SJSA1 (cell line): ENCODE results near the gene BMPR1B. TPM values are rescaled to one million over a fixed set of nuclear protein-coding genes. Genes with fewer than 3 reads are reported as not detected.
"Not testable (repeated sequence)": the region's sequence is repeated elsewhere in the genome, so short reads cannot be mapped to it uniquely, and the experiment has no call there.

ENCODE experiments used
- DNase-seq, 2 experiments: peaks; one replicate each; pipeline ENCODE4 v3.0.0-alpha.2; 2015 to 2020; ENCODE audit warnings: low spot score in 2 of 2, low read depth in 1 of 2
- H3K27ac ChIP-seq: fragments of 250-450 bp; sonication (Bioruptor Pico); 2 replicates; pipeline ENCODE4 v1.5.1; 2020; ENCODE audit warnings: mild to moderate bottlenecking, moderate library complexity
- H3K27me3 ChIP-seq: fragments of 250-450 bp; sonication (Bioruptor Pico); replicated peaks from 2 replicates; pipeline ENCODE4 v1.5.1; 2020; ENCODE audit warnings: mild to moderate bottlenecking, moderate library complexity
- H3K36me3 ChIP-seq: fragments of 250-450 bp; sonication (Bioruptor Pico); 2 replicates; pipeline ENCODE4 v1.5.1; 2020; ENCODE audit warnings: mild to moderate bottlenecking
- H3K4me1 ChIP-seq: fragments of 250-450 bp; sonication (Bioruptor Pico); replicated peaks from 2 replicates; pipeline ENCODE4 v1.6.1; 2021; ENCODE audit warnings: mild to moderate bottlenecking
- H3K4me3 ChIP-seq: fragments of 250-450 bp; sonication (Bioruptor Pico); 2 replicates; pipeline ENCODE4 v1.5.1; 2020; ENCODE audit warnings: mild to moderate bottlenecking
- H3K9me3 ChIP-seq: fragments of 250-450 bp; sonication (Bioruptor Pico); replicated peaks from 2 replicates; pipeline ENCODE4 v1.5.1; 2020; ENCODE audit warnings: mild to moderate bottlenecking
- total RNA-seq: library from RNA; depleted of rRNA; stranded (reverse); fragments of >200 nt; shearing (Covaris generic); gene quantifications from 2 replicates; pipeline ENCODE4 v1.2.3, GENCODE V29; 2014

The BMPR1B gene
- total RNA-seq, 1 experiment from 2014 or later = 0.03 TPM

DNA sequence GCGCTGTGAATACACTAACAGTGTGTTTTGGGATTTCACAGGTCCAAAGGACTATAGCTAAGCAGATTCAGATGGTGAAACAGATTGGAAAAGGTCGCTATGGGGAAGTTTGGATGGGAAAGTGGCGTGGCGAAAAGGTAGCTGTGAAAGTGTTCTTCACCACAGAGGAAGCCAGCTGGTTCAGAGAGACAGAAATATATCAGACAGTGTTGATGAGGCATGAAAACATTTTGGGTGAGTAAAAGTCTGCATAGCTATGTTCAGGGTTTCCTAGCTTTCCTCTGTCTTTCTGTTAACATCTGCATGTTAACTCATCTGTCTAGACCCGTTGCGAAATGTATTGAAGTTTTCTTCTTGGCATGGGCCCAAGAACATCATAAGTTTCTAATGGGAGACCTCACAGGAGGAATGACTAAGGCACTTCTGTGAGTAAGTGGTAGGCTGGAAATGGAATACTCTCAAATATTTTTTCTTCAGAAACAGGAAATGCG is 372.1 kb downstream of the BMPR1B start:
- Histone ChIP-seq H3K27ac (peak overlapping the region; percentile 67), H3K9me3 (no peaks in the 10 kb centered on the region), H3K4me1 (peaks cover 19% of the 10 kb centered on the region), H3K36me3 (no peaks in the 10 kb centered on the region), H3K27me3 (no peaks in the 10 kb centered on the region), H3K4me3 (peak overlapping the region; percentile 15)
- DNase-seq = peak; percentile 78 to 93

DNA sequence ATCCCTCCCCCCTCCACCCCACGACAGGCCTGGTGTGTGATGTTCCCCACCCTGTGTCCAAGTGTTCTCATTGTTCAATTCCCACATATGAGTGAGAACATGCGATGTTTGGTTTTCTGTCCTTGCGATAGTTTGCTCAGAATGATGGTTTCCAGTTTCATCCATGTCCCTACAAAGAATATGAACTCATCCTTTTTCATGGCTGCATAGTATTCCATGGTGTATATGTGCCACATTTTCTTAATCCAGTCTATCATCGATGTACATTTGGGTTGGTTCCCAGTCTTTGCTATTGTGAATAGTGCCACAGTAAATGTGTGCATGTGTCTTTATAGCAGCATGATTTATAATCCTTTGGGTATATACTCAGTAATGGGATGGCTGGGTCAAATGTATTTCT is 376.3 kb downstream of the BMPR1B start:
- H3K36me3 ChIP-seq, H3K27ac ChIP-seq, H3K27me3 ChIP-seq, H3K9me3 ChIP-seq, DNase-seq, H3K4me3 ChIP-seq: not testable (repeated sequence)
- peaks cover 14% of the 10 kb centered on the region for H3K4me1 ChIP-seq

DNA sequence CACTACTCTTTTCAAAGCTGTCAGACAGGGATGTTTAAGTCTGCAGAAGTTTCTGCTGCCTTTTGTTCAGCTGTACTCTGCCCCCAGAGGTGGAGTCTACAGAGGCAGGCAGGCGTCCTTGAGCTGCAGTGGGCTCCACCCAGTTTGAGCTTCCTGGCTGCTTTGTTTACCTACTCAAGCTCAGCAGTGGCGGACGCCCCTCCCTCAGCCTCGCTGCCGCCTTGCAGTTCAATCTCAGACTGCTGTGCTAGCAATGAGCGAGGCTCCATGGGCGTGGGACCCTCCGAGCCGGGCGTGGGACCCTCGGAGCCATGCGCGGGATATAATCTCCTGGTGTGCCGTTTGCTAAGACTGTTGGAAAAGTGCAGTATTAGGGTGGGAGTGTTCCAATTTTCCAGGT is 381.7 kb downstream of the BMPR1B start:
- H3K27me3 ChIP-seq, H3K9me3 ChIP-seq, H3K36me3 ChIP-seq, H3K4me3 ChIP-seq, H3K4me1 ChIP-seq, DNase-seq, H3K27ac ChIP-seq: not testable (repeated sequence)

DNA sequence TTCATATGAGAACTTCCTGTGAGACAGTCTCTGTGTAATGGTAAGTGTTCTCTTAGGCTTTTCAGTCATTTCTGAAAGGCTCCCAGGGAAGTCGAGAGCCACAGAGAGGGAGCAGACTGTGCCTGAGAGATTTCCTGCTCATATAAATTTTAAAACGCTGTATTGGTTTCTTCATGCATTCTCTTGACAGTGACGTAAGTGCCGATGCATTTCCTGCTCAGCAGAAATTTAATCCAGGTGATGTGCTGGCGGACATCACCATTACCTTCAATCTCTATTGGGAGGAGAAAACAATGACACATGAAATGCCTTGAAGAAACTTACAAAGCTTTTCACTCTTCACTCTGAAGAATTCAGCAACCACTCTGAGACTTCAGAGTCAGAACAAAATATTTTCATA is 383.6 kb downstream of the BMPR1B start:
- no peaks in the 10 kb centered on the region for H3K36me3 ChIP-seq
- no peaks in the 10 kb centered on the region for H3K9me3 ChIP-seq
- 0 out of 2 replicates have a peak, but pooled peaks cover 5% of the 10 kb centered on the region for H3K27me3 ChIP-seq
- no peak for DNase-seq
- H3K27ac ChIP-seq = no peak overlapping the region
- H3K4me1 ChIP-seq = no peaks in the 10 kb centered on the region
- no peak overlapping the region for H3K4me3 ChIP-seq

DNA sequence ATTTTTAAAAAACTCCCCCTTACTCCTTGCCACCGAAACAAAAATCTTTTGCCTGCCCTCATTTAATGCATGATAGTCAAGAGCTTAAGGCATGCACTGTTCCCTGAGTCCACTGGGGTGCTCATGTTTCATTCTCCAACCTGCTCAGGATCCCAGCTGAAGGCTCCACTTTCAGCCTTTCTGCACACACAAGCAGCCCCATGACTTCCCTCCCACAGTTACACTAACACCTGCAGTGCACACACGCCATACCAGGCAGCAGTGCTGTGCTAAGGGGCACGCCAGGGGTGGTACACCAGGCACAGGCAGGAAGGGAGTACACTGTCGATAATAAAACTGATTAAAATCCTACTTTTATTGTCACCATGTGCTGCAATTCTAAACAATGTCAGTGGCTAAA is 385.2 kb downstream of the BMPR1B start:
- Histone ChIP-seq H3K27me3 (0 out of 2 replicates have a peak, but pooled peaks cover 5% of the 10 kb centered on the region), H3K4me1 (no peaks in the 10 kb centered on the region), H3K36me3 (no peaks in the 10 kb centered on the region), H3K4me3 (no peak overlapping the region), H3K9me3 (no peaks in the 10 kb centered on the region), H3K27ac (no peak overlapping the region)
- DNase-seq = no peak

DNA sequence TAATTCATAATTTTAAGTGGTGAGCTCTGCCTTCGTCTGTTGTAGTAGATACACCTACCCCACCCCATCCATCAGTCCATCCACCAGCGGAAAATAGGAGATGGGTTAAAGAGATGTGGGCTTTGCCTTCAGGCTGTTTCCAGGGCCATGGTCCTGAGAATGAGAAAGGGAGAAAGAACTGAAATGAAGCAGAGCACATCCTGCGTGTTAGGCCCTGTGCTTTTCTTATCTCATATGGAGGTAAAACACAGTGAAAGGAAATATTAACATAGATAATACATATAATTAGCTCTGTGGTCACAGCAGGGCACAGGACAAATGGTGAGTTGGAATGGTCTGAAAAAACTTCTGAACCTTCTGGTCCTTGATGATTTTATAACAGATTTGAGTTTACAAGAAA is 393.5 kb downstream of the BMPR1B start:
- no peaks in the 10 kb centered on the region for H3K36me3 ChIP-seq
- no peak for DNase-seq
- H3K27ac ChIP-seq = no peak overlapping the region

DNA sequence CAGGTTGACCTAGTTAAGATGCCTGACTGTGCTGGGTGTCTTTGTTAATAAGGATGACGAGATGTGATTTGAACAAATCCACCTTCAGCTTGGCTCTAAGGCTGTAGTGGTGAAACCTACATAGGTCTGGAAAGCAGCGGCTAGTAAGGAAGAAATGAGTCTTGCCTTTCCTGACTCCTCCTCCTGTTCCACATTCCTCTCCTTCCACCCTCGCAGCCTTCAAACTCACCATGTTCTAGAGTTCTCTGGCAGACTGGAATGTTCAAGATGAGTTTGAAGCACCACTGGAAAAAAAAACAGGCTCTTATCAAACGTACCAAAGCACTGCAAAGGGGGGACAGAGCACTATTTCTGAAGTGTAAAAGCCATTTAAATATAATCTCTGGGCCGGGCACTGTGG is 395.4 kb downstream of the BMPR1B start:
- Histone ChIP-seq H3K9me3 (no peaks in the 10 kb centered on the region), H3K4me3 (no peak overlapping the region), H3K4me1 (no peaks in the 10 kb centered on the region), H3K36me3 (no peaks in the 10 kb centered on the region), H3K27me3 (no peaks in the 10 kb centered on the region), H3K27ac (no peak overlapping the region)
- DNase-seq = no peak

More for the DNA sequence above, 393.5 kb downstream of the BMPR1B start:
- H3K4me3 ChIP-seq = no peak overlapping the region
- H3K27me3 ChIP-seq = no peaks in the 10 kb centered on the region
- no peaks in the 10 kb centered on the region for H3K4me1 ChIP-seq
- H3K9me3 ChIP-seq = no peaks in the 10 kb centered on the region

DNA sequence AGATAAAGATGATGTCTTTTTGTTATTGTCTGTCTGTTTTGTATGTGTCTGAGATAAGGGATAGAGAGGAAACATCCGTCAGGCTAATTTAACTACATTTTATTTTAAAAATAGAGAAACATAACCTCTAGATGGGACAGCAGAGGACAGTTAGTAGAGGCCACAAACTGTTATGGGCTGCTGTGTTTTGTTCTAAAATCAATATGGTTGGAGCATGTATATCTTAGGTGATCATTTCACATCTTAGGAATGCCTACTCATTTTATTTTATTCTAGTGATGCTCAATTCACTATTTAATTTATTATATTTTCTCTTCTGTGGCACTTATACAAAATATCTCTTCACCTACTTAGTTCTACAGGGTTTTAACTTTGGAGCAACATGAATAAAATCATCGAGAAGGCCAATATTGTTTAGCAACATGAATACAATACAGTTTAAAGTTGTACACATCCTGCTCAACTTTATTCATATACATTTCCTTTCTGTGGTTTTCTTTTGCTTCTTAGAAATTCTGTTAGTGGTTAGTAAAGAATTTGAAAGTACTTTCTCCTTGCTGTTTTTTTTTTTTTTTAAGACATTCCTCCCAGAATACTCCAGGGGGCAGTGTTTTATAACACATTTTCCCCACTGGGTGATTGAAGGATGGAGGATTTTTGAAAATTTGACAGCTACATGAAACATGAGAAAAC is 398.1 kb downstream of the BMPR1B start:
- DNase-seq = peak in 1 of 2 experiments; percentile 53
- H3K9me3 ChIP-seq = no peaks in the 10 kb centered on the region
- H3K27ac ChIP-seq = no peak overlapping the region
- no peak overlapping the region for H3K4me3 ChIP-seq
- no peaks in the 10 kb centered on the region for H3K27me3 ChIP-seq
- H3K36me3 ChIP-seq = no peaks in the 10 kb centered on the region
- H3K4me1 ChIP-seq = no peaks in the 10 kb centered on the region

DNA sequence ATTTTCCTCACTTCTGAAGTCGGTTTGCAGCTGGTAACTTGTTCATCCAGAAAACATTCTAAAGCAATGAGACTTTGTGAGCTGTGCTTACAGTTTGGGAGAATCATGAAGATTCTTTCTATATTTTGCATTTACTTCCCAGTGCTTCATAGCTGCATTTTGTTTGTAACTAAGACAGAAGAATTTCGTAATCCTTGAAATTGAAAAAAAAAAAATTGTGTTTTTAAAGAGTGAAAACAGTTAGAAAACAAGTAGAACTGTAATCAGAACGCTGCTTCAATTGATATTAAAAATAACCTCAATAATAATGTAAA is 398.7 kb downstream of the BMPR1B start:
- H3K4me3 ChIP-seq = no peak overlapping the region

DNA sequence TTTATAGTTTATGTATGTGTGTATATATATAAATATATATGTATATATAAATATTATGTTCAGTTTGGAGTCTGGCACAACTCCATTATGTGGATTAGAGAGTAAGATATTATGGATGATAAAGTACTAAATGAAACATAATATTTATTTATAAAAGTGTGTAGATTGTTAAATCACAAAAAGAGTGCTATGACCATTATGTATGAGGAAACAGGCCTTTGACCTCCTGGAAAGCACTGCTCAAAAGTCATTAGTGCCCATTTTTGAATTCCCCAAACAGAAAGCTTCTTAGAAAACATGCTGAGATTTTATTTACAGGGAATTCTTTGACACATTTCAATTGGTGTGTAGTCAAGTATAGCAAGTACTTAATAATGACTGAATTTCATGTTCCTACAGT is 399.8 kb downstream of the BMPR1B start:
- Histone ChIP-seq H3K36me3 (no peaks in the 10 kb centered on the region), H3K27ac (no peak overlapping the region), H3K4me1 (no peaks in the 10 kb centered on the region), H3K27me3 (no peaks in the 10 kb centered on the region), H3K9me3 (no peaks in the 10 kb centered on the region), H3K4me3 (no peak overlapping the region)
- DNase-seq = no peak

More for the DNA sequence above, 398.7 kb downstream of the BMPR1B start:
- Histone ChIP-seq H3K4me1 (no peaks in the 10 kb centered on the region), H3K36me3 (no peaks in the 10 kb centered on the region), H3K9me3 (no peaks in the 10 kb centered on the region), H3K27me3 (no peaks in the 10 kb centered on the region), H3K27ac (no peak overlapping the region)
- no peak for DNase-seq

DNA sequence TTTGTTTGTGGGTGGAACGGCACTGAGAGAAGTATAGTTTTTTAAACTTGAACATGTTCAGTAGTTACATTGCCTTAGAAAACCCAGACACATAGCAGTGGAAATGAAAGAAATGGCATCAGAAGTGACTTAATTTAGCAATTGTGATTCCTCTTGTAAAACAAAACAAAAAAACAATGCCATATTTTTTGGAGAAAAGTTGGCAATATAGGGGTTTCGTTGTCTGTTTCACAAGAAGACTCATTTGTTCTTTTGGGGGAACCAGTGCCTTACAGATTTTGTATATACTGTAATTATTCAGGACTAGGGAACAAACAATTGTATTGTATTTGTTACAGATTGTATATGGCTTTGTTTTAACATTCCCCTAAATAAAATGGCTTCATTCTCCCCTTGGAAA is 400.3 kb downstream of the BMPR1B start:
- Histone ChIP-seq H3K36me3 (no peaks in the 10 kb centered on the region), H3K4me1 (no peaks in the 10 kb centered on the region), H3K27me3 (no peaks in the 10 kb centered on the region), H3K9me3 (no peaks in the 10 kb centered on the region), H3K4me3 (no peak overlapping the region), H3K27ac (no peak overlapping the region)
- no peak for DNase-seq

DNA sequence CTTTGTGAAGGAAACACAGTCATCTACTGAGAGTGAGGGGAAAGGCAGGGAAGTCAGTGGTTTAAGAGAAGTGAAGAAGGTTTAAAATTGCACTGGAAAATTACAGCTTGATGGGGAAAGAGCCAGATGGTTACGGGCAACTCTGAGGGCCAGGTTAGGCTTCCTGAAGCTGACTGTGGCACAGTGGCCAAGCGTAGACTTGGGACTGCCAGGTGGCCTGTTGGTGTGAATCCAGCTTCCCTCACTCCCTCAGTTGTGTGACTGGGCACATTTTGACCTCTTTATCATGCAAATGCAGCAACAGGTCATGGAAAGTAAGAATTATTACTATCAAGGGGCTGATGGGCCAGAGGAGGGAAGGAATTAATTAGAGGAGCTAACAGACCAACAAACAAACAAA is 400.9 kb downstream of the BMPR1B start:
- DNase-seq = no peak
- no peaks in the 10 kb centered on the region for H3K36me3 ChIP-seq
- no peaks in the 10 kb centered on the region for H3K27me3 ChIP-seq
- no peaks in the 10 kb centered on the region for H3K9me3 ChIP-seq
- H3K4me1 ChIP-seq = no peaks in the 10 kb centered on the region
- no peak overlapping the region for H3K4me3 ChIP-seq
- H3K27ac ChIP-seq = no peak overlapping the region

DNA sequence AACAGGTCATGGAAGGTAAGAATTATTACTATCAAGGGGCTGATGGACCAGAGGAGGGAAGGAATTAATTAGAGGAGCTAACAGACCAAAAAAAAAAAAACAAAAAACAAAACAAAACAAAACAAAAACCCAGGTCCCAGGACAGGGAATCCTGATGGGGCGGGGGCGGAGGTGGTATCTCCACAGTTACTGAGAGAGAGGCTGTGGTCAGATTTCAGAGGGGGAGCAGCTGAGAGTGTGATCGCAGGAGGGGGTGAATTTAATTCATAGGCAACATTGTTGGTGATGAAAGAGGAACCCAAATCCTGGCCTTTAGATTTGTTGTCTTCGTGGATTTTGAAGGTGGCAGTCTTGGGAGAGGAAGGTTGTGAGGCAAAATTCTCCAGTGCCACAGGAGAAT is 401.6 kb downstream of the BMPR1B start:
- no peaks in the 10 kb centered on the region for H3K4me1 ChIP-seq
- no peaks in the 10 kb centered on the region for H3K36me3 ChIP-seq
- H3K9me3 ChIP-seq = no peaks in the 10 kb centered on the region
- H3K4me3 ChIP-seq = no peak overlapping the region
- H3K27me3 ChIP-seq = no peaks in the 10 kb centered on the region
- no peak for DNase-seq
- no peak overlapping the region for H3K27ac ChIP-seq

DNA sequence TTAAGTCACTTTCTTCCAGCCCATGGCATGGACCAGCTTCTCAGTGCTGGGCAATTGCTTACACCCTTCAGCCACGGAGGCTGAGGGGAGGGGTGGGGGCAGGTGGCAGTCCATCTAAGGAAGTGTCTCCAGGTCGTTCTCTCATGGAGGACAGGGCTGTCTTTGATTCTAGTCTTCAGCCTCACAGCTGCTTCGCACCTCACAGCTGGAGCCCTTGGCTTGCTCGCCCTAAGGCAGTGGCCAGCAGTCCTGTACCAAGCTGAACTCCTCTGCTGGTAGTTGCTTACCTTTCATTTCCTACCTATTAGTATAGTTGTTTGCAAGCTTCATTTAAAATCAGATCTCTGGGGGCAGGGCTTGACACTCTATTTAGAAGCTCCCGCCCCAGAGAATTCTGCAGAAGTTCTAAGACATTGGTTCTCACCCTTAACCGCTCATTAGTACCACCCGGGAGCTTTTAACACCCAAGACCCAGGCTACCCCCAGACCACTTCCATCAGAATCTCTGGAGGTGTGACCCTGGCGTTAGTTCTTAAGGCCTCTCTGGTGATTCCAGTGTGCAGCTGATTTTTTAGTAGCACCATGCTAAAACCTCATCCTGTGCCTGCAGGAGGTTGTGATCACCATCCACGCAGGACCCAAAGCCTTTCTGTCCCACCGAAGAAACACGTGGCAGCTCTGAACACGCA is 404.2 kb downstream of the BMPR1B start:
- Histone ChIP-seq H3K9me3 (no peaks in the 10 kb centered on the region), H3K27ac (no peak overlapping the region)

More for the DNA sequence above, 404.2 kb downstream of the BMPR1B start:
- no peak for DNase-seq
- no peaks in the 10 kb centered on the region for H3K4me1 ChIP-seq
- H3K27me3 ChIP-seq = no peaks in the 10 kb centered on the region
- no peak overlapping the region for H3K4me3 ChIP-seq
- H3K36me3 ChIP-seq = no peaks in the 10 kb centered on the region
